ENCODE measurements around the gene RBM20. TPM values are rescaled to one million over a fixed set of nuclear protein-coding genes. Genes with fewer than 3 reads are reported as not detected.

Gene RBM20
- polyA plus RNA-seq, 1 donor from 2014 or later, result not detected

DNA sequence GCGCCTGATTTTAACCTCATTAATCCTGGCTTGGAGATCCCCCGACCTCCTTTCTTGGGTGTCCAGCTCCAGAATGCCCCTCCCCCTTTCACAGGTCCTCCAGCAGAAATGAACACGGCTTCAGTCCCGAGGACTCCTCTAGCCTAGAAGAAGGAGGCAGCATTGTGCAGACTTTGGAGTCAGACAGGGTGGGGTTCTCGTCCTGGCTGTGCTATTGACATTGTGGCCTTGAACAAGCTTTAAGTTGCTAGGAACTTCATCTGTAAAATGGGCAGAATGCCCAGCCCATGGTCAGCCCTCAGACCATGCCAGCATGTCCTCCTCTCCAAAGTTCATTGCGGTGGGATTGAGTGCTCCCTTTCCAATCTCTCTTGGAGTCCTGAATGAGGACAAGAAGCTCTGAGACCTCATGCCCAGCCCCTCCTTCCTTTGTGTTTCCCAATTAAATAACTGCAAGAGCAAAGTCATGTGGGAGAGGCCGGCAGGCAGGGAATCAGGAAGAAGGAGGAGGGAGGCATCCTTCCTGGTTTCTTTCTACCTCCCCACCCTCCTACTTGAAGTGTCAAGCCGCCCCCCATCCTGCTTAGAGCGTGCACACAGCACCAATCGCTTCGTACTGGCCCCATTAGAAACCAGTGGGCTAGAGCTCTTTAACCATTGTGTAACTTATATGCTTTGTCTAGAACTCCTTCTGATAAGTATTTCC lies 86.4 kb downstream of the RBM20 start:
- H3K9me3 Mint-ChIP-seq, result no peaks in the 10 kb centered on the region
- H3K27ac Mint-ChIP-seq, result no peak overlapping the region
- H3K27me3 Mint-ChIP-seq, result peaks cover 37% of the 10 kb centered on the region
- H3K4me3 Mint-ChIP-seq, result no peak overlapping the region
- peaks cover 4% of the 10 kb centered on the region for H3K36me3 Mint-ChIP-seq
- H3K4me1 Mint-ChIP-seq, result peaks cover 3 to 10% (median 7%) of the 10 kb centered on the region in 3 donors

GRCh38 chr10:110733218-110733952 lies 89.2 kb downstream of the RBM20 start:
- Mint-ChIP-seq H3K4me3 (peak overlapping the region in 1 of 4 donors; percentile 15), H3K4me1 (peaks cover 2 to 7% (median 7%) of the 10 kb centered on the region in 3 donors), H3K27ac (peak overlapping the region in 1 of 3 donors; percentile 25), H3K27me3 (peaks cover 42% of the 10 kb centered on the region), H3K36me3 (peaks cover 2% of the 10 kb centered on the region), H3K9me3 (no peaks in the 10 kb centered on the region)

DNA sequence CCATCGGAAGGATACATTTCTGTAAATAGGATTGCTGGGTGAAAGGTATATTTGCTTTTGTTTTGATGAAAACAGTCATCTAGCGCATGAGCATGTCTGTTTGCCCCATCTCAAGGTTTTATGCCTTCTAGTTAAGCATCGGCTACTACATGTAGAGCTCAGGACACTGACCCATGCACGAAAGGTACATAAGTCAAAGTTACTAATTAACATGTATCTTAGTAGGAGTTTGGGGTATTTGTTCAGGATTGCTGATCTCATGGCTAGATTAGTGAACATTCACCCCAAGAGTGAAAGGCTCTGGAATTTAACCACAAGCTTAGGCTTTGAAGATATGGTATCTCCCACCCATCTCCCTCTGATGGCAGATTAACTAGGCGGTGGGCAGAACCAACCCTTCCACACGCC lies 91.5 kb downstream of the RBM20 start:
- no peak overlapping the region for H3K27ac Mint-ChIP-seq
- peaks cover 31% of the 10 kb centered on the region for H3K27me3 Mint-ChIP-seq
- no peak overlapping the region for H3K4me3 Mint-ChIP-seq
- peaks cover 2% of the 10 kb centered on the region for H3K36me3 Mint-ChIP-seq
- peaks cover 2 to 8% (median 7%) of the 10 kb centered on the region in 3 donors for H3K4me1 Mint-ChIP-seq
- no peaks in the 10 kb centered on the region for H3K9me3 Mint-ChIP-seq

GRCh38 chr10:110737886-110738634 lies 93.9 kb downstream of the RBM20 start:
- Mint-ChIP-seq H3K4me1 (peaks cover 4 to 14% (median 11%) of the 10 kb centered on the region in 3 donors), H3K27me3 (peaks cover 16% of the 10 kb centered on the region), H3K36me3 (peaks cover 2% of the 10 kb centered on the region), H3K27ac (no peak overlapping the region), H3K9me3 (no peaks in the 10 kb centered on the region), H3K4me3 (no peak overlapping the region)

DNA sequence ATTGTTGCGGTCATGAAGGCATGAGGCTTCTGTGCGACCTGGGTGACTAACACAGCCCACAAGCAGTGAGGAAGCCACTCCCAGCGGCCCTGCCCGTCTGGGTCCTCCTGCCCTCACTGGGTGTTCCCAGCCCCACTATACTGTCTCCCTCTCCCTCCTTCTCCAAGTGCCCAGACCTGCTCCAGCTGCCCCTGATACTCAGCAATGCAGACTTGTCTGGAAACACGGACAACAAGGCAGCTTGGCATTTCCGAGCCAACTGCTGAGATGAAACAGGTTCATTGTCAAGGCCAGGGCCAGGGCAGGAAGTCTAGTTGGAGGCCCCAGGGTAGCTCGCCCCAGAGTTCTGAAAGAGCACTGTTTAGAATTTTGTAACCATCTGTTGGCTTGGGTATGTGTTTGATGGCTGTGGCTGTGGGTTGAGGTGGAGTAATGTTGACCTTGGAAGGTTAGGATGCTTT lies 95.7 kb downstream of the RBM20 start:
- peaks cover 2% of the 10 kb centered on the region for H3K36me3 Mint-ChIP-seq
- no peaks in the 10 kb centered on the region for H3K9me3 Mint-ChIP-seq
- peak overlapping the region in 1 of 3 donors; percentile 30 for H3K27ac Mint-ChIP-seq
- peaks cover 4 to 7% (median 4%) of the 10 kb centered on the region in 3 donors for H3K4me1 Mint-ChIP-seq
- H3K27me3 Mint-ChIP-seq, result peaks cover 7% of the 10 kb centered on the region
- H3K4me3 Mint-ChIP-seq, result no peak overlapping the region

DNA sequence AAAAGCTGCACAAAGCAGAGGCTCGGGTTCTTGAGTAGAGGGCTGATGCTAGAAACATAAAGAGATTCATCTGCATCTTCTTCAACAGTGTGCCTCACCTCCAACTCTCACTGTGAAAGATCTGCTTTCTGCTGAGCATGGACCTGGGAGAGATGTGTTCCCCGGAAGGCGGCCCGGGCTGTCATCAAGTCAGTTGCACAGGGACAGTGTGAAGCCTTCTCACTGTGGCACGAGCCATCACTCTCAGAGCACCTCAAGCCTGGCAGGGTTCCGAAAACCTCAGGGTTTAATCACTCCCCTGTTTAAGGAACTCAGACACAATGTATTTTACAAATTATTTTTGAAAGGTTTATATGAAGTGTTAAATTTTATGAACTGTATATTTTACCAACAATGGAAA lies 98.7 kb downstream of the RBM20 start:
- peaks cover 3 to 17% (median 10%) of the 10 kb centered on the region in 3 donors for H3K4me1 Mint-ChIP-seq
- H3K36me3 Mint-ChIP-seq, result no peaks in the 10 kb centered on the region
- no peak overlapping the region for H3K4me3 Mint-ChIP-seq
- peaks cover 2% of the 10 kb centered on the region for H3K27me3 Mint-ChIP-seq
- no peak overlapping the region for H3K27ac Mint-ChIP-seq
- no peaks in the 10 kb centered on the region for H3K9me3 Mint-ChIP-seq

DNA sequence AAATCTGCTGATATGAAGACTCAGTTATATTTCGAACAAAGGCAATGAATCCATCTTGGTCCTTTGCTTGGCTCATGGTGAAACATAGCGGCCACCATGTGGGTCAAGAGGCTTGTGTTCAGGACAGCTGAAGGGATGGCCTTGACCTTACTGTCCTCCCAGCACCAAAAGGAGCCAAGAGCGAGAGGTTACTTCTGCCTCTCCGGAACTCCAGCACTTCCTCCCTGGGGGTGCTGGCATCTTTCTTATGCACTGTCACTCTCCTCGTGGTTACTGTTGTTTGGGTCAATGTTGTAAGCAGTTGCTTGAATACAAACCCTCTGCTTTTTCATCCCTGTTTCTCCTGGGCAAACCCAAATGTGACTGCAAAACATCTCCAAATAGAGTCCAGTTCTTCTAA lies 100.6 kb downstream of the RBM20 start:
- H3K4me1 Mint-ChIP-seq, result peaks cover 3 to 19% (median 10%) of the 10 kb centered on the region in 3 donors
- peaks cover 2 to 12% (median 3%) of the 10 kb centered on the region in 3 donors for H3K9me3 Mint-ChIP-seq
- H3K27ac Mint-ChIP-seq, result no peak overlapping the region
- H3K4me3 Mint-ChIP-seq, result no peak overlapping the region
- H3K36me3 Mint-ChIP-seq, result peaks cover 2% of the 10 kb centered on the region
- peaks cover 2% of the 10 kb centered on the region for H3K27me3 Mint-ChIP-seq

DNA sequence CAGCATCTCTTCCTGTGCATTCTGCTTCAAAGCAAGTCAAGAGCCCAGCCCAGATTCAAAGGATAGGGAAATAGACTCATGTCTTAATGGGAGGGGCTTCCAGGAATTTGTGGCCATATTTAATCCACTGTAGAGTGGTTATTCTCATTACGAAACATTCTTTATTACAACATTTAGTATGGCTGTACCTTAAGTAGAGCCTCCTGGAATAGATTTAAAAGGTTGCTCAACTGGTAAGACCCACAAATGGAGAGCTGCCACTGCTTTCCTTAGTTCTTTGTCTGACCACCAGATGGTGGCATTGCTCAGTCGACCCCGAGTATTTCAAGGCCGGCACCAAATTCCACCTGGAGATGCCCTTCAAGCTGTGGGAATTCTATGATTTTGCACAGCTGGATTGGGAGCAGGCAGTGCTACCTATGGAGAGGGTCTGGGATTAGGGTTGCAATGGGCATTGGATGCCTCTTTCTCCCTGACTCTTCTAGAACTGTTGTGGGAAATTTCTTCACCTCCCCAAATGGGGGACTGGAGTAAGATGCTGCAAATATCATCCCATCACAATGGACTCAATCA lies 102.2 kb downstream of the RBM20 start:
- Mint-ChIP-seq H3K27ac (peak overlapping the region in 1 of 3 donors; percentile 20), H3K27me3 (peaks cover 2% of the 10 kb centered on the region), H3K4me1 (peaks cover 3 to 18% (median 10%) of the 10 kb centered on the region in 3 donors), H3K4me3 (no peak overlapping the region), H3K36me3 (peaks cover 2% of the 10 kb centered on the region), H3K9me3 (peaks cover 2 to 12% (median 5%) of the 10 kb centered on the region in 3 donors)

- H3K27ac Mint-ChIP-seq, result no peak overlapping the region
- peaks cover 2 to 12% (median 5%) of the 10 kb centered on the region in 3 donors for H3K9me3 Mint-ChIP-seq
- no peaks in the 10 kb centered on the region for H3K27me3 Mint-ChIP-seq
- peaks cover 2 to 17% (median 10%) of the 10 kb centered on the region in 3 donors for H3K4me1 Mint-ChIP-seq
- no peak overlapping the region for H3K4me3 Mint-ChIP-seq
- H3K36me3 Mint-ChIP-seq, result peaks cover 3% of the 10 kb centered on the region
These were observed 103.0 kb downstream of the RBM20 start for GRCh38 chr10:110746969-110747608.

DNA sequence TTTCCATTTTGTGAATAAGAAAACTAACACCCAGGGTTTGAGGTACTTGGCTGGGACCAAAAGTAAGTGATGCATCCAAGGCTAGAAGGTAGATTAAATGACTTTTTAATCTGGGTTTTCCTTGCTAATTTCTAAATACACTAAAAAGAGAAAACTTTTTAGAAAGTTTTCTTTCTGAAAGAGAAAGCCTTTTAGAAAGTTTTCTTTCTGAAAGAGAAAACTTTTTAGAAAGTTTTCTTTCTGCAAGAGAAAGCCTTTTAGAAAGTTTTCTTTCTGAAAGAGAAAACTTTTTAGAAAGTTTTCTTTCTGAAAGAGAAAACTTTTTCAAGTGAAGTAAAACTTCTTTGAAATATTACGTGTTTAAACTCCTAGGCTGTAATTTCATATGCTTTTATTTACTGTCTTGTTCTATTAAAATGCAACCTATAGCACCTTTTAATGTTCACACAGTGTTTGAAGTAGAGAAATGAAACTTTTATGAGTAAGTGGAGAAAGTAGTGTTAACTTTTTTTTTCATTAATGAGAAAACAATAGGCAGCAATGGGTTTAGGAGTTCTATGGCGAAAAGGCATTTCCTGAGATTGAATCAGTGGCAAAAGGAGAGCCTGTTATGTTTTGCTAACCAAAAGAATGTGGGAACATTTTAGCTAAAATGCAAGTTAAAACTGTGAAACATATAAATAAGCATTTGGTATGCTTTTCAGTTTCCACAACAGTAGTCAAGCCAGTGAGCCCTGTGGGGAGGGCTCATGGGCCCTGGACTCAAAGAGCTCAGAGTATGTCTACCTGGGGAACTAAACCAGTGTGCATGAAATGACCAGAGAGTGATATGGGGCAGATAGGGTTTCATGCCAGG lies 103.7 kb downstream of the RBM20 start:
- Mint-ChIP-seq H3K4me3 (no peak overlapping the region), H3K36me3 (peaks cover 3% of the 10 kb centered on the region), H3K27me3 (no peaks in the 10 kb centered on the region), H3K4me1 (peaks cover 2 to 12% (median 6%) of the 10 kb centered on the region in 3 donors), H3K27ac (no peak overlapping the region), H3K9me3 (peaks cover 2 to 12% (median 5%) of the 10 kb centered on the region in 3 donors)

DNA sequence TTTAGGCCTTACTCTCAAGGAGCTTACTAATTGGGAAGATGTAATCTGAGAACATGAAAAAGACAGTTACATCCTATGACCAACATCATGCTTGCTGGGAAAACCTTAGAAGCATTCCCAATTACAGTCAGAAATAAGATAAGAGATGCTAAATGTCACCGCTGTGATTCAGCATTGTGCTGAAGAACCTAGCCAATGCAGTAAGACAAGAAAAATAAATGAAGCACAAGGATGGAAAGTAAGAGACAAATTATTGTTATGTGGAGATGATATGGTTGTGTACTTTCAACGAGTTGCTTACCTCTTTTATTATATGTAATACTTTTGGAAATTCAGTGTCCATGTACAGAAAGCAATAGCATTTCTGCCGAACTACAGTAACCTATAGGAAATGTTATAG lies 104.8 kb downstream of the RBM20 start:
- Mint-ChIP-seq H3K27ac (no peak overlapping the region), H3K4me3 (no peak overlapping the region), H3K27me3 (no peaks in the 10 kb centered on the region), H3K4me1 (peaks cover 2 to 13% (median 6%) of the 10 kb centered on the region in 3 donors), H3K9me3 (peaks cover 2 to 12% (median 5%) of the 10 kb centered on the region in 3 donors), H3K36me3 (peaks cover 3% of the 10 kb centered on the region)

GRCh38 chr10:110750931-110751330 lies 106.8 kb downstream of the RBM20 start:
- Mint-ChIP-seq H3K4me3 (no peak overlapping the region), H3K36me3 (peaks cover 3% of the 10 kb centered on the region), H3K27me3 (no peaks in the 10 kb centered on the region), H3K27ac (no peak overlapping the region), H3K4me1 (peaks cover 2 to 13% (median 6%) of the 10 kb centered on the region in 3 donors), H3K9me3 (peaks cover 2 to 12% (median 7%) of the 10 kb centered on the region in 3 donors)

GRCh38 chr10:110751850-110752249 lies 107.7 kb downstream of the RBM20 start:
- Mint-ChIP-seq H3K4me3 (no peak overlapping the region), H3K27me3 (no peaks in the 10 kb centered on the region), H3K4me1 (peaks cover under 1 to 9% (median 3%) of the 10 kb centered on the region in 3 donors), H3K36me3 (peaks cover 3% of the 10 kb centered on the region), H3K9me3 (peaks cover 2 to 12% (median 7%) of the 10 kb centered on the region in 3 donors), H3K27ac (peak overlapping the region in 1 of 3 donors; percentile 1)

All from IgD-negative memory B cell (primary cell).